Thymus (tissue), 11 donors: ENCODE results near the gene SSBP3. TPM values are rescaled to one million over a fixed set of nuclear protein-coding genes. Genes with fewer than 3 reads are reported as not detected.

ENCODE experiments used
- DNase-seq, 9 donors: peaks; one replicate each; pipeline ENCODE4 v3.0.0-alpha.2; 2013; ENCODE audit warnings: low spot score in 9 of 9, low read depth in 6 of 9, missing footprints in 1 of 9
- H3K27ac ChIP-seq, 2 donors: one replicate each; pipeline ENCODE4 v1.5.1; 2013; ENCODE audit warnings: control low read depth in 1 of 2, low read depth in 1 of 2, low read length in 1 of 2, mild to moderate bottlenecking in 1 of 2, moderate library complexity in 1 of 2
- H3K27me3 ChIP-seq, 2 donors: one replicate each; pipeline ENCODE4 v1.5.1; 2013; ENCODE audit warnings: low read length in 1 of 2; ENCODE audit not compliant: control insufficient read depth in 2 of 2, insufficient read depth in 1 of 2
- H3K36me3 ChIP-seq, 2 donors: one replicate each; pipeline ENCODE4 v1.5.1; 2013; ENCODE audit warnings: low read length in 1 of 2, mild to moderate bottlenecking in 1 of 2, moderate library complexity in 1 of 2; ENCODE audit not compliant: control insufficient read depth in 2 of 2, insufficient read depth in 2 of 2
- H3K4me1 ChIP-seq, 2 donors: one replicate each; pipeline ENCODE4 v1.5.1; 2013; ENCODE audit warnings: low read length in 2 of 2; ENCODE audit not compliant: control insufficient read depth in 2 of 2, insufficient read depth in 2 of 2
- H3K4me3 ChIP-seq, 2 donors: one replicate each; pipeline ENCODE4 v1.5.1; 2013; ENCODE audit warnings: low read length in 2 of 2, control low read depth in 1 of 2, mild to moderate bottlenecking in 1 of 2
- H3K9me3 ChIP-seq, 2 donors: one replicate each; pipeline ENCODE4 v1.5.1; 2013; ENCODE audit warnings: low read length in 1 of 2, mild to moderate bottlenecking in 1 of 2; ENCODE audit not compliant: control insufficient read depth in 2 of 2, insufficient read depth in 1 of 2
- WGBS: extraction: QIAGEN DNeasy Blood & Tissue Kit; methylation state at CpG from one replicate; pipeline ENCODE4 v1.1.7; 2013; 5-methylcytosine and 5-hydroxymethylcytosine counted together
- polyA plus RNA-seq: library from polyadenylated mRNA; stranded (reverse); fragments of 200-250 nt; gene quantifications from one replicate; pipeline ENCODE4 v1.2.3, GENCODE V29; 2013
- total RNA-seq: library from RNA; stranded (reverse); fragments of 120-200 nt; gene quantifications from one replicate; pipeline ENCODE4 v1.2.4, GENCODE V29; 2013
- donor health status: healthy.

Gene SSBP3
- total and polyA plus RNA-seq, 2 donors: 36.8 to 55.7 TPM

- Histone ChIP-seq H3K27ac (peak overlapping the region; percentile 38 to 67), H3K4me3 (no peak overlapping the region)
- WGBS: 74% methylated on average over 12 of the region's 12 CpGs
These were observed 115.5 kb downstream of the SSBP3 start for GRCh38 chr1:54290506-54291184.

GRCh38 chr1:54289712-54290233, 116.4 kb downstream of the SSBP3 start:
- DNase-seq: no peak
- Histone ChIP-seq H3K4me1 (peaks cover 62 to 86% of the 10 kb centered on the region in 2 donors), H3K9me3 (no peaks in the 10 kb centered on the region), H3K27ac (no peak overlapping the region), H3K27me3 (no peaks in the 10 kb centered on the region), H3K36me3 (peaks cover 8% of the 10 kb centered on the region in 2 donors), H3K4me3 (no peak overlapping the region)
- WGBS: 91% methylated on average over 6 of the region's 6 CpGs

More at GRCh38 chr1:54290506-54291184, 115.5 kb downstream of the SSBP3 start:
- DNase-seq: peak in 1 of 9 donors; percentile 54
- peaks cover 55 to 88% of the 10 kb centered on the region in 2 donors for H3K4me1 ChIP-seq
- peaks cover 8 to 16% of the 10 kb centered on the region in 2 donors for H3K36me3 ChIP-seq
- H3K27me3 ChIP-seq: no peaks in the 10 kb centered on the region
- no peaks in the 10 kb centered on the region for H3K9me3 ChIP-seq

GRCh38 chr1:54287801-54288211, 118.4 kb downstream of the SSBP3 start:
- Histone ChIP-seq H3K9me3 (no peaks in the 10 kb centered on the region), H3K27ac (peak overlapping the region; percentile 81 to 83), H3K4me1 (peaks cover 72 to 93% of the 10 kb centered on the region in 2 donors), H3K27me3 (no peaks in the 10 kb centered on the region), H3K4me3 (no peak overlapping the region), H3K36me3 (peaks cover 5 to 6% of the 10 kb centered on the region in 2 donors)
- DNase-seq: no peak
- 83% methylated on average over 9 of the region's 9 CpGs for WGBS

- H3K9me3 ChIP-seq: no peaks in the 10 kb centered on the region
- H3K27me3 ChIP-seq: no peaks in the 10 kb centered on the region
- WGBS: 2% methylated on average over 8 of the region's 8 CpGs
- no peak overlapping the region for H3K4me3 ChIP-seq
- peaks cover 5 to 9% of the 10 kb centered on the region in 2 donors for H3K36me3 ChIP-seq
- peak overlapping the region; percentile 81 to 83 for H3K27ac ChIP-seq
- peaks cover 74 to 93% of the 10 kb centered on the region in 2 donors for H3K4me1 ChIP-seq
- DNase-seq: peak in 8 of 9 donors; percentile 38 to 84 (median 58)
These were observed 119.0 kb downstream of the SSBP3 start for GRCh38 chr1:54287176-54287650.

GRCh38 chr1:54285815-54286345, 120.3 kb downstream of the SSBP3 start:
- H3K4me3 ChIP-seq: peak overlapping the region; percentile 32 to 35
- peak overlapping the region; percentile 78 to 88 for H3K27ac ChIP-seq
- H3K27me3 ChIP-seq: no peaks in the 10 kb centered on the region
- 55% methylated on average over 5 of the region's 5 CpGs for WGBS
- DNase-seq: no peak
- peaks cover 67 to 93% of the 10 kb centered on the region in 2 donors for H3K4me1 ChIP-seq
- peaks cover 9 to 19% of the 10 kb centered on the region in 2 donors for H3K36me3 ChIP-seq
- H3K9me3 ChIP-seq: no peaks in the 10 kb centered on the region

GRCh38 chr1:54284781-54285529, 121.2 kb downstream of the SSBP3 start:
- 24% methylated on average over 10 of the region's 10 CpGs for WGBS
- H3K36me3 ChIP-seq: peaks cover 18 to 25% of the 10 kb centered on the region in 2 donors
- no peaks in the 10 kb centered on the region for H3K9me3 ChIP-seq
- H3K4me3 ChIP-seq: peak overlapping the region; percentile 32 to 35
- H3K27me3 ChIP-seq: no peaks in the 10 kb centered on the region
- H3K27ac ChIP-seq: peak overlapping the region; percentile 68 to 78
- peak; percentile 69 to 95 (median 87) for DNase-seq
- H3K4me1 ChIP-seq: peaks cover 61 to 84% of the 10 kb centered on the region in 2 donors

GRCh38 chr1:54283635-54284385, 122.4 kb downstream of the SSBP3 start:
- Histone ChIP-seq H3K27ac (peak overlapping the region; percentile 21 to 78), H3K27me3 (no peaks in the 10 kb centered on the region), H3K9me3 (no peaks in the 10 kb centered on the region), H3K4me1 (peaks cover 58 to 76% of the 10 kb centered on the region in 2 donors), H3K36me3 (peaks cover 28 to 33% of the 10 kb centered on the region in 2 donors), H3K4me3 (no peak overlapping the region)
- no peak for DNase-seq
- WGBS: 89% methylated on average over 8 of the region's 8 CpGs

GRCh38 chr1:54282101-54282847, 123.9 kb downstream of the SSBP3 start:
- peak overlapping the region; percentile 21 to 29 for H3K27ac ChIP-seq
- H3K4me1 ChIP-seq: peaks cover 51 to 71% of the 10 kb centered on the region in 2 donors

More at GRCh38 chr1:54282101-54282847, 123.9 kb downstream of the SSBP3 start:
- no peaks in the 10 kb centered on the region for H3K9me3 ChIP-seq
- DNase-seq: no peak
- 81% methylated on average over 16 of the region's 16 CpGs for WGBS
- H3K36me3 ChIP-seq: peaks cover 42 to 49% of the 10 kb centered on the region in 2 donors
- no peaks in the 10 kb centered on the region for H3K27me3 ChIP-seq
- no peak overlapping the region for H3K4me3 ChIP-seq
